ENCODE data around the gene BTBD9. TPM values are rescaled to one million over a fixed set of nuclear protein-coding genes. Genes with fewer than 3 reads are reported as not detected.

BTBD9 gene
- total RNA-seq, 1 donor from 2014 or later = 24.1 TPM

- no peak for DNase-seq (ENCODE audit: extremely low spot score in 2 of 2)
- intact Hi-C loops (cut with DNase I) = no loop called here
- no peak overlapping the region for H3K4me3 ChIP-seq
- no peaks in the 10 kb centered on the region for H3K4me1 ChIP-seq
- TF ChIP-seq POLR2AphosphoS5 (IDR thresholded peaks at IDR 0.05; ENCODE audit: insufficient read depth in 1 of 2, low read depth in 1 of 2) (no peak), POLR2A (IDR thresholded peaks at IDR 0.05) (no peak)
- TF ChIP-seq, protein P1, sequence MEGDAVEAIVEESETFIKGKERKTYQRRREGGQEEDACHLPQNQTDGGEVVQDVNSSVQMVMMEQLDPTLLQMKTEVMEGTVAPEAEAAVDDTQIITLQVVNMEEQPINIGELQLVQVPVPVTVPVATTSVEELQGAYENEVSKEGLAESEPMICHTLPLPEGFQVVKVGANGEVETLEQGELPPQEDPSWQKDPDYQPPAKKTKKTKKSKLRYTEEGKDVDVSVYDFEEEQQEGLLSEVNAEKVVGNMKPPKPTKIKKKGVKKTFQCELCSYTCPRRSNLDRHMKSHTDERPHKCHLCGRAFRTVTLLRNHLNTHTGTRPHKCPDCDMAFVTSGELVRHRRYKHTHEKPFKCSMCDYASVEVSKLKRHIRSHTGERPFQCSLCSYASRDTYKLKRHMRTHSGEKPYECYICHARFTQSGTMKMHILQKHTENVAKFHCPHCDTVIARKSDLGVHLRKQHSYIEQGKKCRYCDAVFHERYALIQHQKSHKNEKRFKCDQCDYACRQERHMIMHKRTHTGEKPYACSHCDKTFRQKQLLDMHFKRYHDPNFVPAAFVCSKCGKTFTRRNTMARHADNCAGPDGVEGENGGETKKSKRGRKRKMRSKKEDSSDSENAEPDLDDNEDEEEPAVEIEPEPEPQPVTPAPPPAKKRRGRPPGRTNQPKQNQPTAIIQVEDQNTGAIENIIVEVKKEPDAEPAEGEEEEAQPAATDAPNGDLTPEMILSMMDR (IDR thresholded peaks at IDR 0.05) = no peak
- no peaks in the 10 kb centered on the region for H3K27me3 ChIP-seq
- H3K27ac ChIP-seq = no peak overlapping the region
- H3K36me3 ChIP-seq = no peaks in the 10 kb centered on the region
- H3K9me3 ChIP-seq = no peaks in the 10 kb centered on the region
Observed at GRCh38 chr6:38160831-38161230, 478.9 kb downstream of the BTBD9 start.

DNA sequence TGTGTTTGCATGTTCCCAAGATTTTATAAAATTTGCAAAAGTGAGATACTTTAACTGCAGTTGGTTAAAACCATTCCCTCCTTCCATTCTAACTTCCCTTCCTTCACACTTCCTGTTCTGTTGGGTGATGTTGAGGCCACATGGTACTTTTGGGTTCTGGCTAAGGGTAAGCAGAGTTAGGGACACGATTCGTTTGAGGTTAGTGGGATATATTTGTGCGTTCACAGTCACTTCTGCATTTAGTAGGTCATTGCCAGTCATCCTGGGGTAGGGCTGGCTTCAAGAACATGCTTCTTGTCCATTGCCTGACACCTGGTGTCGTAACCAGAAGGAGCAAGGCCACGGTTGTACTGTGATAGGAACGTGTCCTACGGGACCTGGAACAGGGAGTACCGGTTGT, 480.1 kb downstream of the BTBD9 start:
- intact Hi-C loops (cut with DNase I) = no loop called here
- H3K9me3 ChIP-seq = no peaks in the 10 kb centered on the region
- no peak overlapping the region for H3K27ac ChIP-seq
- H3K27me3 ChIP-seq = no peaks in the 10 kb centered on the region
- no peak for DNase-seq (ENCODE audit: extremely low spot score in 2 of 2)
- no peaks in the 10 kb centered on the region for H3K36me3 ChIP-seq
- H3K4me3 ChIP-seq = no peak overlapping the region
- TF ChIP-seq, protein P1 (IDR thresholded peaks at IDR 0.05) = no peak
- TF ChIP-seq POLR2A (IDR thresholded peaks at IDR 0.05) (no peak), POLR2AphosphoS5 (IDR thresholded peaks at IDR 0.05; ENCODE audit: insufficient read depth in 1 of 2, low read depth in 1 of 2) (no peak)
- no peaks in the 10 kb centered on the region for H3K4me1 ChIP-seq

GRCh38 chr6:38158762-38159350, 480.9 kb downstream of the BTBD9 start:
- DNase-seq (ENCODE audit: extremely low spot score in 2 of 2) = no peak
- Histone ChIP-seq H3K36me3 (no peaks in the 10 kb centered on the region), H3K27ac (no peak overlapping the region), H3K4me1 (no peaks in the 10 kb centered on the region), H3K4me3 (no peak overlapping the region), H3K9me3 (no peaks in the 10 kb centered on the region), H3K27me3 (no peaks in the 10 kb centered on the region)
- intact Hi-C loops (cut with DNase I) = no loop called here
- TF ChIP-seq POLR2AphosphoS5 (IDR thresholded peaks at IDR 0.05; ENCODE audit: insufficient read depth in 1 of 2, low read depth in 1 of 2) = no peak
- no peak for TF ChIP-seq POLR2A (IDR thresholded peaks at IDR 0.05)

GRCh38 chr6:38157905-38158304, 481.8 kb downstream of the BTBD9 start:
- H3K4me1 ChIP-seq = no peaks in the 10 kb centered on the region
- no peaks in the 10 kb centered on the region for H3K9me3 ChIP-seq
- intact Hi-C loops (cut with DNase I) = no loop called here
- H3K27me3 ChIP-seq = no peaks in the 10 kb centered on the region
- no peaks in the 10 kb centered on the region for H3K36me3 ChIP-seq
- H3K27ac ChIP-seq = no peak overlapping the region
- no peak overlapping the region for H3K4me3 ChIP-seq
- TF ChIP-seq, protein P1 (IDR thresholded peaks at IDR 0.05) = no peak
- TF ChIP-seq POLR2A (IDR thresholded peaks at IDR 0.05) (no peak), POLR2AphosphoS5 (IDR thresholded peaks at IDR 0.05; ENCODE audit: insufficient read depth in 1 of 2, low read depth in 1 of 2) (no peak)
- DNase-seq (ENCODE audit: extremely low spot score in 2 of 2) = no peak

- H3K27ac ChIP-seq = no peak overlapping the region
- no peak overlapping the region for H3K4me3 ChIP-seq
- peaks cover 0 to 8% of the 10 kb centered on the region in 2 donors for H3K36me3 ChIP-seq
- H3K27me3 ChIP-seq = no peaks in the 10 kb centered on the region
- no peaks in the 10 kb centered on the region for H3K4me1 ChIP-seq
- H3K9me3 ChIP-seq = no peaks in the 10 kb centered on the region
- intact Hi-C loops (cut with DNase I) = no loop called here
- no peak for DNase-seq (ENCODE audit: extremely low spot score in 2 of 2)
- TF ChIP-seq POLR2AphosphoS5 (IDR thresholded peaks at IDR 0.05; ENCODE audit: insufficient read depth in 1 of 2, low read depth in 1 of 2) = no peak
- TF ChIP-seq, protein P1 (IDR thresholded peaks at IDR 0.05) = no peak
- TF ChIP-seq POLR2A (IDR thresholded peaks at IDR 0.05) = no peak
Observed at GRCh38 chr6:38156818-38157565, 482.7 kb downstream of the BTBD9 start.

Data from vagina (tissue), 2 donors.